ENCODE data around the gene ADAMTS12. TPM values are rescaled to one million over a fixed set of nuclear protein-coding genes. Genes with fewer than 3 reads are reported as not detected.
"Not testable (repeated sequence)": the region's sequence is repeated elsewhere in the genome, so short reads cannot be mapped to it uniquely, and the experiment has no call there.

Gene ADAMTS12
- total RNA-seq, 1 donor from 2014 or later: 1.2 TPM

- DNase-seq (ENCODE audit: low read depth in 2 of 2): no peak
Measured at GRCh38 chr5:33531824-33532223, 360.0 kb downstream of the ADAMTS12 start.

GRCh38 chr5:33531037-33531298 lies 360.8 kb downstream of the ADAMTS12 start:
- DNase-seq (ENCODE audit: low read depth in 2 of 2): no peak

GRCh38 chr5:33530183-33531036 lies 361.4 kb downstream of the ADAMTS12 start:
- DNase-seq (ENCODE audit: low read depth in 2 of 2): no peak

- DNase-seq (ENCODE audit: low read depth in 2 of 2): no peak
Measured at GRCh38 chr5:33527696-33528095, 364.1 kb downstream of the ADAMTS12 start.

- no peak for DNase-seq (ENCODE audit: low read depth in 2 of 2)
Measured at GRCh38 chr5:33526755-33527154, 365.0 kb downstream of the ADAMTS12 start.

- DNase-seq (ENCODE audit: low read depth in 2 of 2): no peak
Measured at GRCh38 chr5:33524476-33524875, 367.3 kb downstream of the ADAMTS12 start.

GRCh38 chr5:33523208-33523771 lies 368.5 kb downstream of the ADAMTS12 start:
- no peak for DNase-seq (ENCODE audit: low read depth in 2 of 2)

GRCh38 chr5:33516421-33516820 lies 375.4 kb downstream of the ADAMTS12 start:
- no peak for DNase-seq (ENCODE audit: low read depth in 2 of 2)

GRCh38 chr5:33515366-33515765 lies 376.4 kb downstream of the ADAMTS12 start:
- not testable (repeated sequence) for DNase-seq (ENCODE audit: low read depth in 2 of 2)

- no peak for DNase-seq (ENCODE audit: low read depth in 2 of 2)
Measured at GRCh38 chr5:33513462-33514185, 378.2 kb downstream of the ADAMTS12 start.

- DNase-seq (ENCODE audit: low read depth in 2 of 2): no peak
Measured at GRCh38 chr5:33509036-33509435, 382.8 kb downstream of the ADAMTS12 start.

GRCh38 chr5:33507426-33507825 lies 384.4 kb downstream of the ADAMTS12 start:
- no peak for DNase-seq (ENCODE audit: low read depth in 2 of 2)

GRCh38 chr5:33504570-33504969 lies 387.2 kb downstream of the ADAMTS12 start:
- no peak for DNase-seq (ENCODE audit: low read depth in 2 of 2)

GRCh38 chr5:33501899-33502298 lies 389.9 kb downstream of the ADAMTS12 start:
- no peak for DNase-seq (ENCODE audit: low read depth in 2 of 2)

- no peak for DNase-seq (ENCODE audit: low read depth in 2 of 2)
Measured at GRCh38 chr5:33501260-33501659, 390.5 kb downstream of the ADAMTS12 start.

GRCh38 chr5:33494466-33494865 lies 397.3 kb downstream of the ADAMTS12 start:
- peak in 1 of 2 donors; percentile 26 for DNase-seq (ENCODE audit: low read depth in 2 of 2)

GRCh38 chr5:33491941-33492340 lies 399.8 kb downstream of the ADAMTS12 start:
- no peak for DNase-seq (ENCODE audit: low read depth in 2 of 2)

- DNase-seq (ENCODE audit: low read depth in 2 of 2): no peak
Measured at GRCh38 chr5:33490071-33490665, 401.6 kb downstream of the ADAMTS12 start.

- no peak for DNase-seq (ENCODE audit: low read depth in 2 of 2)
Measured at GRCh38 chr5:33489481-33490067, 402.2 kb downstream of the ADAMTS12 start.

- DNase-seq (ENCODE audit: low read depth in 2 of 2): no peak
Measured at GRCh38 chr5:33488558-33489355, 403.0 kb downstream of the ADAMTS12 start.

- no peak for DNase-seq (ENCODE audit: low read depth in 2 of 2)
Measured at GRCh38 chr5:33487236-33487635, 404.6 kb downstream of the ADAMTS12 start.
